Ishikawa (cell line): ENCODE measurements around the gene CELA3A.

Experiments used
- CEBPB ChIP-seq: IDR thresholded peaks from 2 replicates; pipeline ENCODE4 v1.6.1; 2012
- CREB1 ChIP-seq: IDR thresholded peaks from 2 replicates; pipeline ENCODE4 v1.6.1; 2012; ENCODE audit warnings: low read depth
- EGR1 ChIP-seq: IDR thresholded peaks from 2 replicates; pipeline ENCODE4 v1.6.1; 2012
- EP300 ChIP-seq: IDR thresholded peaks from 2 replicates; pipeline ENCODE4 v1.6.1; 2012; ENCODE audit warnings: borderline replicate concordance
- FOXM1 ChIP-seq: IDR thresholded peaks from 2 replicates; pipeline ENCODE4 v1.6.1; 2012; ENCODE audit warnings: low read depth, borderline replicate concordance
- NFIC ChIP-seq: IDR thresholded peaks from 2 replicates; pipeline ENCODE4 v1.6.1; 2012
- RAD21 ChIP-seq: IDR thresholded peaks from 2 replicates; pipeline ENCODE4 v1.6.1; 2012; ENCODE audit warnings: low read depth
- REST ChIP-seq: IDR thresholded peaks from 2 replicates; pipeline ENCODE4 v1.6.1; 2012; ENCODE audit warnings: low read depth, mild to moderate bottlenecking
- TAF1 ChIP-seq: IDR thresholded peaks from 2 replicates; pipeline ENCODE4 v1.6.1; 2012; ENCODE audit warnings: low read depth, mild to moderate bottlenecking
- TCF12 ChIP-seq: IDR thresholded peaks from 2 replicates; pipeline ENCODE4 v1.6.1; 2012; ENCODE audit warnings: low read depth
- TEAD4 ChIP-seq: IDR thresholded peaks from 2 replicates; pipeline ENCODE4 v1.6.1; 2012
- USF1 ChIP-seq: IDR thresholded peaks from 2 replicates; pipeline ENCODE4 v1.6.1; 2012
- YY1 ChIP-seq: IDR thresholded peaks from 2 replicates; pipeline ENCODE4 v1.6.1; 2012; ENCODE audit warnings: low read depth
- ZBTB7A ChIP-seq: IDR thresholded peaks from 2 replicates; pipeline ENCODE4 v1.6.1; 2012; ENCODE audit warnings: low read depth

The CELA3A gene

GRCh38 chr1:22056043-22056442 lies 54.6 kb downstream of the CELA3A start:
- TF ChIP-seq EP300, result no peak
- no peak for TF ChIP-seq RAD21
- TF ChIP-seq YY1, result no peak
- no peak for TF ChIP-seq CREB1
- no peak for TF ChIP-seq CEBPB
- no peak for TF ChIP-seq EGR1
- no peak for TF ChIP-seq TAF1
- TF ChIP-seq FOXM1, result no peak
- no peak for TF ChIP-seq USF1

- TF ChIP-seq TEAD4, result no peak
- no peak for TF ChIP-seq NFIC
- no peak for TF ChIP-seq TCF12
- TF ChIP-seq EGR1, result no peak
These were observed 55.5 kb downstream of the CELA3A start for GRCh38 chr1:22056936-22057335.

- TF ChIP-seq RAD21 (no peak), NFIC (no peak), REST (no peak), USF1 (no peak), YY1 (no peak), TAF1 (no peak), EP300 (no peak), ZBTB7A (no peak)
These were observed 56.4 kb downstream of the CELA3A start for GRCh38 chr1:22057861-22058260.
